Measurements from ENCODE around the gene TGFB1I1. TPM values are rescaled to one million over a fixed set of nuclear protein-coding genes. Genes with fewer than 3 reads are reported as not detected.

The TGFB1I1 gene
- total and polyA plus RNA-seq, 2 of the 13 experiments (the other 11 are each of a cell fraction or from before 2014, with no cell fraction given) = 0.80 to 2.9 TPM

- TF ChIP-seq ZGPAT (CRISPR knock-in tag; IDR thresholded peaks at IDR 0.05) = peak; percentile 79
- TF ChIP-seq, protein P1, sequence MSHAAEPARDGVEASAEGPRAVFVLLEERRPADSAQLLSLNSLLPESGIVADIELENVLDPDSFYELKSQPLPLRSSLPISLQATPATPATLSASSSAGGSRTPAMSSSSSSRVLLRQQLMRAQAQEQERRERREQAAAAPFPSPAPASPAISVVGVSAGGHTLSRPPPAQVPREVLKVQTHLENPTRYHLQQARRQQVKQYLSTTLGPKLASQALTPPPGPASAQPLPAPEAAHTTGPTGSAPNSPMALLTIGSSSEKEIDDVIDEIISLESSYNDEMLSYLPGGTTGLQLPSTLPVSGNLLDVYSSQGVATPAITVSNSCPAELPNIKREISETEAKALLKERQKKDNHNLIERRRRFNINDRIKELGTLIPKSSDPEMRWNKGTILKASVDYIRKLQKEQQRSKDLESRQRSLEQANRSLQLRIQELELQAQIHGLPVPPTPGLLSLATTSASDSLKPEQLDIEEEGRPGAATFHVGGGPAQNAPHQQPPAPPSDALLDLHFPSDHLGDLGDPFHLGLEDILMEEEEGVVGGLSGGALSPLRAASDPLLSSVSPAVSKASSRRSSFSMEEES (CRISPR knock-in tag; IDR thresholded peaks at IDR 0.05) = peak; percentile 84
- TF ChIP-seq ZNF570 (CRISPR knock-in tag; IDR thresholded peaks at IDR 0.05; ENCODE audit: borderline replicate concordance) = no peak
- TF ChIP-seq SMYD3 (CRISPR knock-in tag; IDR thresholded peaks at IDR 0.05) = peak; percentile 85; the same call in 1 of the 2 replicates
- TF ChIP-seq KLF16 (CRISPR knock-in tag; IDR thresholded peaks at IDR 0.05) = peak in 1 of 2 experiments; percentile 82; a peak in 2 of 4 replicates
- TF ChIP-seq HNRNPK (IDR thresholded peaks at IDR 0.05; ENCODE audit: low read depth, low read length, poor library complexity, severe bottlenecking) = no peak
- peak; percentile 86; the same call in 1 of the 2 replicates for TF ChIP-seq HOMEZ (CRISPR knock-in tag; IDR thresholded peaks at IDR 0.05; ENCODE audit: low read depth)
- TF ChIP-seq ZNF407 (CRISPR knock-in tag; IDR thresholded peaks at IDR 0.05; ENCODE audit: not compliant biosample characterization) = peak; percentile 85
- TF ChIP-seq, protein P2, sequence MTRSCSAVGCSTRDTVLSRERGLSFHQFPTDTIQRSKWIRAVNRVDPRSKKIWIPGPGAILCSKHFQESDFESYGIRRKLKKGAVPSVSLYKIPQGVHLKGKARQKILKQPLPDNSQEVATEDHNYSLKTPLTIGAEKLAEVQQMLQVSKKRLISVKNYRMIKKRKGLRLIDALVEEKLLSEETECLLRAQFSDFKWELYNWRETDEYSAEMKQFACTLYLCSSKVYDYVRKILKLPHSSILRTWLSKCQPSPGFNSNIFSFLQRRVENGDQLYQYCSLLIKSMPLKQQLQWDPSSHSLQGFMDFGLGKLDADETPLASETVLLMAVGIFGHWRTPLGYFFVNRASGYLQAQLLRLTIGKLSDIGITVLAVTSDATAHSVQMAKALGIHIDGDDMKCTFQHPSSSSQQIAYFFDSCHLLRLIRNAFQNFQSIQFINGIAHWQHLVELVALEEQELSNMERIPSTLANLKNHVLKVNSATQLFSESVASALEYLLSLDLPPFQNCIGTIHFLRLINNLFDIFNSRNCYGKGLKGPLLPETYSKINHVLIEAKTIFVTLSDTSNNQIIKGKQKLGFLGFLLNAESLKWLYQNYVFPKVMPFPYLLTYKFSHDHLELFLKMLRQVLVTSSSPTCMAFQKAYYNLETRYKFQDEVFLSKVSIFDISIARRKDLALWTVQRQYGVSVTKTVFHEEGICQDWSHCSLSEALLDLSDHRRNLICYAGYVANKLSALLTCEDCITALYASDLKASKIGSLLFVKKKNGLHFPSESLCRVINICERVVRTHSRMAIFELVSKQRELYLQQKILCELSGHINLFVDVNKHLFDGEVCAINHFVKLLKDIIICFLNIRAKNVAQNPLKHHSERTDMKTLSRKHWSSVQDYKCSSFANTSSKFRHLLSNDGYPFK (CRISPR knock-in tag; IDR thresholded peaks at IDR 0.05; ENCODE audit: borderline replicate concordance) = peak; percentile 55; the same call in 1 of the 2 replicates
- TF ChIP-seq HOXA5 (CRISPR knock-in tag; IDR thresholded peaks at IDR 0.05) = no peak
- peak; percentile 90 for TF ChIP-seq HOXA3 (CRISPR knock-in tag; IDR thresholded peaks at IDR 0.05)
These were observed 13.7 kb upstream of the TGFB1I1 start (continued) for GRCh38 chr16:31458073-31458843.
